ENCODE measurements around the gene ZNF267. TPM values are rescaled to one million over a fixed set of nuclear protein-coding genes. Genes with fewer than 3 reads are reported as not detected.

Gene ZNF267
- total and polyA plus RNA-seq, 2 of the 8 experiments (the other 6 are each of a cell fraction or from before 2014, with no cell fraction given), result 5.5 to 28.3 TPM

GRCh38 chr16:31873556-31874365, at the start of gene ZNF267 (continued):
- TF ChIP-seq SIX5 (IDR thresholded peaks at IDR 0.05; ENCODE audit: low read depth, low read length), result no peak
- TF ChIP-seq MAFK (IDR thresholded peaks at IDR 0.05; ENCODE audit: low read depth, low read length), result no peak
- no peak for TF ChIP-seq TEAD4 (IDR thresholded peaks at IDR 0.05; ENCODE audit: low read depth, low read length)
- TF ChIP-seq GABPA (IDR thresholded peaks at IDR 0.05; ENCODE audit: borderline replicate concordance, insufficient read depth, low read length), result 0 out of 2 replicates have a peak, but pooled peaks have one; percentile 27
- no peak for TF ChIP-seq EZH2 (IDR thresholded peaks at IDR 0.05; ENCODE audit: low read depth, low read length, severe bottlenecking)
- no peak for TF ChIP-seq BACH1 (IDR thresholded peaks at IDR 0.05; ENCODE audit: low read length)
- TF ChIP-seq KDM5A (IDR thresholded peaks at IDR 0.05; ENCODE audit: low read length), result no peak
- no peak for TF ChIP-seq ATF2 (IDR thresholded peaks at IDR 0.05; ENCODE audit: low read length)
